Esophagus squamous epithelium (tissue), 5 donors: Measurements from ENCODE around the gene FZR1. TPM values are rescaled to one million over a fixed set of nuclear protein-coding genes. Genes with fewer than 3 reads are reported as not detected.
"Not testable (repeated sequence)": the region's sequence is repeated elsewhere in the genome, so short reads cannot be mapped to it uniquely, and the experiment has no call there.

Experiments
- DNase-seq: peaks from one replicate; lab custom pipeline; 2025; lab: John Stamatoyannopoulos, UW
- H3K27ac ChIP-seq, 4 donors: fragments of 200-600 bp; sonication (generic); one replicate each; pipeline ENCODE4 v1.5.1; 2016 to 2019; ENCODE audit warnings: mild to moderate bottlenecking in 1 of 4
- H3K27me3 ChIP-seq, 4 donors: fragments of 200-600 bp; sonication (generic); 1 replicate in 3 of 4; 2 replicates in 1 of 4; pipeline versions ENCODE4 v1.5.1 to v1.6.0; 2017 to 2021; ENCODE audit warnings: antibody characterized with exemption in 1 of 4
- H3K36me3 ChIP-seq, 3 donors: fragments of 200-600 bp; sonication (generic); one replicate each; pipeline ENCODE4 v1.5.1; 2016 to 2019
- H3K4me1 ChIP-seq, 3 donors: fragments of 200-600 bp; sonication (generic); one replicate each; pipeline ENCODE4 v1.5.1; 2017 to 2019
- H3K4me3 ChIP-seq, 4 donors: fragments of 200-600 bp; sonication (generic); 1 replicate in 3 of 4; 2 replicates in 1 of 4; pipeline ENCODE4 v1.5.1; 2016 to 2019; ENCODE audit warnings: mild to moderate bottlenecking in 2 of 4, moderate library complexity in 1 of 4
- H3K9me3 ChIP-seq, 3 donors: fragments of 200-600 bp; sonication (generic); one replicate each; pipeline ENCODE4 v1.5.1; 2016 to 2019
- POLR2A ChIP-seq, 4 donors: fragments of 450-650 bp; IDR thresholded peaks; one replicate each; pipeline ENCODE4 v1.6.1; 2017; ENCODE audit warnings: antibody characterized with exemption in 4 of 4, mild to moderate bottlenecking in 4 of 4, moderate library complexity in 3 of 4
- whole genome bisulfite sequencing, 2 donors: methylation state at CpG; one replicate each; pipeline ENCODE4 v1.1.5; 2018; 5-methylcytosine and 5-hydroxymethylcytosine counted together
- intact Hi-C: fragments of 100-400 bp; cut with DNase I; formaldehyde crosslinking; loops from one replicate; pipeline ENCODE4 v1.15.0; 2022
- total RNA-seq, 4 donors: library from RNA; depleted of rRNA; stranded (reverse); fragments of >200 nt; gene quantifications; one replicate each; pipeline ENCODE4 v1.1.0, GENCODE V29; 2016
- TF ChIP-seq, protein P1 (sequence below), 6 experiments: fragments of 450-650 bp in 4 of 6; fragments of 200-600 bp in 2 of 6; sonication (generic) in 2 of 6; IDR thresholded peaks; one replicate each; pipeline ENCODE4 v1.5.1; 2016 to 2019; ENCODE audit warnings: antibody characterized with exemption in 6 of 6, mild to moderate bottlenecking in 4 of 6, moderate library complexity in 4 of 6
- donor health status: DM: yes; HTN: yes; CAD: no.

Gene FZR1
- total RNA-seq, 4 donors from 2014 or later, result 26.5 to 46.8 (median 27.2) TPM

DNA sequence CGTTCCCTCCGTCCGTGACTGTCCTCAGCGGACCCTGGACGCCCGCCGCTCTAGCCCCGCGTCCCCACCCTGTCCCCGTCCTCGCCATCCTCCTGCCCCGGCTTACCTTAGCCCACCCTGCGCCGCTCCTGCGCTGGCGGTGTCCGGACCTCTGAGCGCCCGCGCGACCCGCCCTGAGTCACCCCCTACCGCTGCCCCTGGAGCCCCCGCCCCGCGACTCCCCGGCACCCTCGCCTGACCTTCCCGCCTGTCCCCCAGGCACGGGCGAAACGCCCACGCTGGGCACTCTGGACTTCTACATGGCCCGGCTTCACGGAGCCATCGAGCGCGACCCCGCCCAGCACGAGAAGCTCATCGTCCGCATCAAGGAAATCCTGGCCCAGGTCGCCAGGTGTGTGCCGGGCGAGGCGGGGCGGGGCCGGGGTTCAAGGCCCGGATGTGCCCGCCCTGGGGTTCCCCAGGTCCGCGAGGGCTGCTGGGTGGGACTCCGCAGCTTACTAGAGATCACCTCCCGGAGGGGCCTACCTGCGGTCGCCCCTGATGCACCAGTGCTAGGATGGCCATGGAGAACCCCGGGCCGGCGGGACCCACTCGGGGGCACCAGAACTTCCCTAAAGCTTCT lies 71.7 kb downstream of the FZR1 start:
- WGBS, 2 donors, result 94% methylated on average over 11 of the region's 60 CpGs; no CpG with 5 or more reads in 1 of the 2 donors
- DNase-seq, result no peak
- H3K27ac ChIP-seq, result peak overlapping the region; percentile 25 to 91 (median 81)

DNA sequence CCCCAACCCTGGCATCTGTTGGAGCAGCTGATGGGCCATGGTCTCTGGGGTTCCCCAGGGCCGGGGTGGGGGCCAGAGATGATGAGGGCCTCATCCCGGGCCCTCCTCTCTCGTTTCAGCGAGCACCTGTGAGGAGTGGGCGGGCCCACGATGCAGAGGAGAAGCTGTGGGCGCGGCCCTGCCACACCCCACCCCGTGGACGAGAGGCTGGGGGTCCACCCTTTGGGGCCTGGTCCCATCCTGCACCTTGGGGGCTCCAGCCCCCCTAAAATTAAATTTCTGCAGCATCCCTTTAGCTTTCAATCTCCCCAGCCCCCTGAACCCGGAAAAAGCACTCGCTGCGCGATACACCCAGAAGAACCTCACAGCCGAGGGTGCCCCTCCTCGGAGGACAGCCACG lies 72.3 kb downstream of the FZR1 start:
- 36 to 79% methylated on average over 3 to 11 of the region's 17 CpGs for WGBS, 2 donors
- H3K27me3 ChIP-seq, result no peaks in the 10 kb centered on the region
- intact Hi-C loops, result no loop called here
- H3K27ac ChIP-seq, result peak overlapping the region in 3 of 4 donors; percentile 81 to 91 (median 81)
- no peak for DNase-seq
- H3K9me3 ChIP-seq, result no peaks in the 10 kb centered on the region
- H3K4me3 ChIP-seq, result no peak overlapping the region
- H3K4me1 ChIP-seq, result peaks cover 22 to 60% (median 23%) of the 10 kb centered on the region in 3 donors
- TF ChIP-seq POLR2A (IDR thresholded peaks at IDR 0.05), result no peak
- TF ChIP-seq, protein P1, sequence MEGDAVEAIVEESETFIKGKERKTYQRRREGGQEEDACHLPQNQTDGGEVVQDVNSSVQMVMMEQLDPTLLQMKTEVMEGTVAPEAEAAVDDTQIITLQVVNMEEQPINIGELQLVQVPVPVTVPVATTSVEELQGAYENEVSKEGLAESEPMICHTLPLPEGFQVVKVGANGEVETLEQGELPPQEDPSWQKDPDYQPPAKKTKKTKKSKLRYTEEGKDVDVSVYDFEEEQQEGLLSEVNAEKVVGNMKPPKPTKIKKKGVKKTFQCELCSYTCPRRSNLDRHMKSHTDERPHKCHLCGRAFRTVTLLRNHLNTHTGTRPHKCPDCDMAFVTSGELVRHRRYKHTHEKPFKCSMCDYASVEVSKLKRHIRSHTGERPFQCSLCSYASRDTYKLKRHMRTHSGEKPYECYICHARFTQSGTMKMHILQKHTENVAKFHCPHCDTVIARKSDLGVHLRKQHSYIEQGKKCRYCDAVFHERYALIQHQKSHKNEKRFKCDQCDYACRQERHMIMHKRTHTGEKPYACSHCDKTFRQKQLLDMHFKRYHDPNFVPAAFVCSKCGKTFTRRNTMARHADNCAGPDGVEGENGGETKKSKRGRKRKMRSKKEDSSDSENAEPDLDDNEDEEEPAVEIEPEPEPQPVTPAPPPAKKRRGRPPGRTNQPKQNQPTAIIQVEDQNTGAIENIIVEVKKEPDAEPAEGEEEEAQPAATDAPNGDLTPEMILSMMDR (IDR thresholded peaks at IDR 0.05), result no peak
- peaks cover 0 to 14% (median 3%) of the 10 kb centered on the region in 3 donors for H3K36me3 ChIP-seq

More for the DNA sequence above, 71.7 kb downstream of the FZR1 start:
- TF ChIP-seq POLR2A (IDR thresholded peaks at IDR 0.05), result no peak
- TF ChIP-seq, protein P1 (IDR thresholded peaks at IDR 0.05), result no peak
- H3K4me3 ChIP-seq, result peak overlapping the region in 1 of 4 donors; percentile 66
- no peaks in the 10 kb centered on the region for H3K9me3 ChIP-seq
- no peaks in the 10 kb centered on the region for H3K27me3 ChIP-seq
- intact Hi-C loops, result no loop called here
- H3K36me3 ChIP-seq, result peaks cover 0 to 14% (median 3%) of the 10 kb centered on the region in 3 donors
- H3K4me1 ChIP-seq, result peaks cover 22 to 64% (median 24%) of the 10 kb centered on the region in 3 donors

DNA sequence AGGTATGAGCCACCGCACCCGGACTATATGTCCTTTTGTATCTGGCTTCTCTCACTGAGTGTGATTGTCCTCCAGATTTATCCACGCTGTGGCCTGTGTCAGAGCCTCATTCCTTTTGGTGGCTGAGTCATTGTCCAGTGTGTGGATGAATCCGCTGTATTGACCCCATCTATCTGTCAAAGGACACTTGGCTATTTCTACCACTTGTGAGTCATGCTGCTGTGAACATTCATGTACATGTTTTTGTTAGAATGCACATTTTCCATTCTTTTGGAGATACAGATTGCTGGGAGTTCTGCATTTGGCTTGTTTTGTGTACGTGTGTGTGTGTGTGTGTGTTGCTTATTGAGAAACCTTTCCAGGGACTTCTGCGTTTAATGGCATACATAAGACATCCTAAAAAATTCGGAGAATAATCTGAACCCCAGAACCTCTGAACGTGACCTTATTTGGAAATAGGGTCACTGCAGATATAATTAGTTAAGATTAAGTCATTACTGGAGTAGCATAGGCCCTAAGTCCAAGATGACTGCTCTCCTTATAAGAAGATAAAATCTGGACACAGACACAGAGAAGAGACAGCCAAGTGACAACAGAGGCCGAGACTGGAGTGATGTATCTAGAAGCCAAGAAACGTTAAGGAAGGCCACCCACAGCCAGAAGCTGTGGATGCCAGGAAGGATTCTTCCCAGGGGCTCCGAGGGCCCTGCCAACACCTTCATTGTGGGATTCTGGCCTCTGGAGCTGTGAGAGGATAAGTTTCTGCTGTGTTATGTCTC lies 74.2 kb downstream of the FZR1 start:
- WGBS, 2 donors, result 38 to 52% methylated on average over 11 of the region's 11 CpGs
- H3K27ac ChIP-seq, result peak overlapping the region; percentile 43 to 81 (median 62)
- no peaks in the 10 kb centered on the region for H3K9me3 ChIP-seq
- no peak for DNase-seq
- H3K4me1 ChIP-seq, result peaks cover 15 to 45% (median 23%) of the 10 kb centered on the region in 3 donors
- peaks cover 0 to 12% (median 0%) of the 10 kb centered on the region in 4 donors for H3K27me3 ChIP-seq
- H3K36me3 ChIP-seq, result peaks cover 0 to 2% (median 1%) of the 10 kb centered on the region in 3 donors
- no peak overlapping the region for H3K4me3 ChIP-seq
- TF ChIP-seq, protein P1 (IDR thresholded peaks at IDR 0.05), result no peak
- no peak for TF ChIP-seq POLR2A (IDR thresholded peaks at IDR 0.05)
- intact Hi-C loops, result no loop called here

DNA sequence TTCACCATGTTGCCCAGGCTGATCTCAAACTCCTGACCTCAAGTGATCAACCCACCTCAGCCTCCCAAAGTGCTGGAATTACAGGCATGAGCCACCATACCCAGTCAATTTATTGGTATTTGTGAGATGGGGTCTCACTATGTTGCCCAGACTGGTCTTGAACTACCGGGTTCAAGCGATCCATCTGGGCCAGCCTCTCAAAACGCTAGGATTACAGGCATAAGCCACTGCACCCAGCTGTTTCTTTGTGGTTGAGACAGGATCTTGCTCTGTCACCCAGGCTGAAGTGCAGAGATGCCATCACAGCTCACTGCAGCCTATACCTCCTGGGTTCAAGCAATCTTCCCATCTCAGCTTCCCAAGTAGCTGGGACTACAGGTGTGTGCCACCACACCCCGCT lies 75.7 kb downstream of the FZR1 start:
- intact Hi-C loops, DNase-seq, H3K9me3 ChIP-seq, H3K4me3 ChIP-seq, H3K36me3 ChIP-seq: not testable (repeated sequence)
- peaks cover 6 to 45% (median 17%) of the 10 kb centered on the region in 3 donors for H3K4me1 ChIP-seq
- 75 to 81% methylated on average over 2 to 3 of the region's 4 CpGs for WGBS, 2 donors
- peak overlapping the region in 1 of 4 donors; percentile 4 for H3K27ac ChIP-seq
- peaks cover 0 to 26% (median 7%) of the 10 kb centered on the region in 4 donors for H3K27me3 ChIP-seq

DNA sequence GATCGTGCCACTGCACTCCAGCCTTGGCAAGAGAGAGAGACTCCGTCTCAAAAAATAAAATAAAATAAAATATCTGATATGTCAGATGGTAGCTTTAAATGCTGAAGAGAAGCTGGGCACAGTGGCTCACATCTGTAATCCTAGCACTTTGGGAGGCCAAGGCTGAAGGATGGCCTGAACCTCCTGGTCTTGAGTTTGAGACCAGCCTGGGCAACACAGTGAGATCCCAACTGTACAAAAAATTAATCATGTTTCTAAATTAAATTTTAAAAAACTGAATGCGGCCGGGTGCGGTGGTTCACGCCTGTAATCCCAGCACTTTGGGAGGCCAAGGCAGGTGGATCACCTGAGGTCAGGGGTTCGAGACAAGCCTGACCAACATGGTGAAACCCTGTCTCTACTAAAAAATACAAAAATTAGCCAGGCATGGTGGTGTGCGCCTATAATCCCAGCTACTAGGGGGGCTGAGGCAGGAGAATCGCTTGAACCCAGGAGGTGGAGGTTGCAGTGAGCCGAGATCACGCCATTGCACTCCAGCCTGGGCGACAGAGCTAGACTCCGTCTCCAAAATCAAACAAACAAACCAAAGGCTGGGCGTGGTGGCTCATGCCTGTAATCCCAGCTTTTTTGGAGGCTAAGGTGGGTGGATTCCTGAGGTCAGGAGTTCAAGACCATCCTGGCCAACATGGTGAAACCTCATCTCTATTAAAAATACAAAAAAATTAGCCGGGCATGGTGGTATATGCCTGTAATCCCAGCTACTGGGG lies 78.1 kb downstream of the FZR1 start:
- intact Hi-C loops, H3K4me3 ChIP-seq, H3K27ac ChIP-seq, H3K36me3 ChIP-seq, H3K9me3 ChIP-seq, DNase-seq: not testable (repeated sequence)
- Histone ChIP-seq H3K4me1 (peaks cover 5 to 31% (median 11%) of the 10 kb centered on the region in 3 donors), H3K27me3 (peaks cover 0 to 30% (median 7%) of the 10 kb centered on the region in 4 donors)
- 79 to 82% methylated on average over 11 to 15 of the region's 15 CpGs for WGBS, 2 donors
